Measurements from ENCODE around the gene KAZN. TPM values are rescaled to one million over a fixed set of nuclear protein-coding genes. Genes with fewer than 3 reads are reported as not detected.

Gene KAZN
- polyA plus RNA-seq, 1 donor from 2014 or later: 20.6 TPM

GRCh38 chr1:14872762-14873161 is 274.3 kb downstream of the KAZN start:
- Histone ChIP-seq H3K27me3 (ENCODE audit: insufficient read depth, low read depth, low read length) (no peaks in the 10 kb centered on the region), H3K9me3 (ENCODE audit: low read length) (no peaks in the 10 kb centered on the region), H4K20me1 (ENCODE audit: insufficient read depth) (no peaks in the 10 kb centered on the region), H3K36me3 (ENCODE audit: insufficient read depth, low read length) (no peaks in the 10 kb centered on the region), H3K4me2 (ENCODE audit: low read length) (no peak overlapping the region), H3K27ac (ENCODE audit: low read length) (no peak overlapping the region), H3K4me3 (ENCODE audit: low read length) (no peak overlapping the region), H3K9me2 (ENCODE audit: insufficient read depth, low read length) (no peaks in the 10 kb centered on the region), H3F3A (ENCODE audit: insufficient read depth, low read length, poor library complexity, severe bottlenecking) (no peaks in the 10 kb centered on the region), H2AFZ (ENCODE audit: low read depth, low read length) (no peak overlapping the region), H3K9ac (ENCODE audit: low read length) (no peak overlapping the region), H3K79me2 (replicated peaks; ENCODE audit: insufficient read depth, low read length) (no peaks in the 10 kb centered on the region)
- TF ChIP-seq MXI1 (conservative IDR thresholded peaks at IDR 0.05; ENCODE audit: poor library complexity, severe bottlenecking): no peak
- TF ChIP-seq CTCF (IDR thresholded peaks at IDR 0.05; ENCODE audit: poor library complexity, severe bottlenecking): no peak
- TF ChIP-seq POLR2AphosphoS5 (IDR thresholded peaks at IDR 0.05): no peak
- TF ChIP-seq EP300 (conservative IDR thresholded peaks at IDR 0.05; ENCODE audit: poor library complexity, severe bottlenecking): no peak
- no peak for TF ChIP-seq EZH2 (IDR thresholded peaks at IDR 0.05; ENCODE audit: borderline replicate concordance, insufficient read depth, low read length, poor library complexity, severe bottlenecking)
- TF ChIP-seq SMC3 (conservative IDR thresholded peaks at IDR 0.05; ENCODE audit: poor library complexity): no peak
- TF ChIP-seq RAD21 (conservative IDR thresholded peaks at IDR 0.05): no peak
- TF ChIP-seq, protein P1, sequence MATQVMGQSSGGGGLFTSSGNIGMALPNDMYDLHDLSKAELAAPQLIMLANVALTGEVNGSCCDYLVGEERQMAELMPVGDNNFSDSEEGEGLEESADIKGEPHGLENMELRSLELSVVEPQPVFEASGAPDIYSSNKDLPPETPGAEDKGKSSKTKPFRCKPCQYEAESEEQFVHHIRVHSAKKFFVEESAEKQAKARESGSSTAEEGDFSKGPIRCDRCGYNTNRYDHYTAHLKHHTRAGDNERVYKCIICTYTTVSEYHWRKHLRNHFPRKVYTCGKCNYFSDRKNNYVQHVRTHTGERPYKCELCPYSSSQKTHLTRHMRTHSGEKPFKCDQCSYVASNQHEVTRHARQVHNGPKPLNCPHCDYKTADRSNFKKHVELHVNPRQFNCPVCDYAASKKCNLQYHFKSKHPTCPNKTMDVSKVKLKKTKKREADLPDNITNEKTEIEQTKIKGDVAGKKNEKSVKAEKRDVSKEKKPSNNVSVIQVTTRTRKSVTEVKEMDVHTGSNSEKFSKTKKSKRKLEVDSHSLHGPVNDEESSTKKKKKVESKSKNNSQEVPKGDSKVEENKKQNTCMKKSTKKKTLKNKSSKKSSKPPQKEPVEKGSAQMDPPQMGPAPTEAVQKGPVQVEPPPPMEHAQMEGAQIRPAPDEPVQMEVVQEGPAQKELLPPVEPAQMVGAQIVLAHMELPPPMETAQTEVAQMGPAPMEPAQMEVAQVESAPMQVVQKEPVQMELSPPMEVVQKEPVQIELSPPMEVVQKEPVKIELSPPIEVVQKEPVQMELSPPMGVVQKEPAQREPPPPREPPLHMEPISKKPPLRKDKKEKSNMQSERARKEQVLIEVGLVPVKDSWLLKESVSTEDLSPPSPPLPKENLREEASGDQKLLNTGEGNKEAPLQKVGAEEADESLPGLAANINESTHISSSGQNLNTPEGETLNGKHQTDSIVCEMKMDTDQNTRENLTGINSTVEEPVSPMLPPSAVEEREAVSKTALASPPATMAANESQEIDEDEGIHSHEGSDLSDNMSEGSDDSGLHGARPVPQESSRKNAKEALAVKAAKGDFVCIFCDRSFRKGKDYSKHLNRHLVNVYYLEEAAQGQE (IDR thresholded peaks at IDR 0.05; ENCODE audit: borderline replicate concordance): no peak
- TF ChIP-seq TAF1 (IDR thresholded peaks at IDR 0.05; ENCODE audit: low read depth): no peak

DNA sequence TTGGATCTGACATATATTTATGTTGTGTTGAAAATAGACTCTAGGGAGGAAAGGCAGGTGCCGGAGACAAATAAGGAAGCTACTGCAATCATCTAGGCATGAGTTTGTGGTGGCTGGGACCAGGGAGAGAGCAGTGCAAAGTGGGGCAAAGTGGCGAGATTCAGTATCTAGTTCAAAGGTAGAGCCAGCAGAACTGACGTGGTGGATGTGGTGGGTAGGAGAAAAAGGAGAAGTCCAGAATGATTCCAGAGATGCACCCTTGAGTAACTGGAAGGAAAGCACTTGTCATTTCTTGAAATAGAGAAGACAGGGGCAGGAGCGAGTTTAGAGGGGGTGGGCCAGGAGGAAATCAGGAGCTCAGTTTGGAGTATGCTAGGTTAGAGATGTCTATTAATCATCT is 275.2 kb downstream of the KAZN start:
- Histone ChIP-seq H3K27ac (ENCODE audit: low read length) (no peak overlapping the region), H3K36me3 (ENCODE audit: insufficient read depth, low read length) (no peaks in the 10 kb centered on the region), H3F3A (ENCODE audit: insufficient read depth, low read length, poor library complexity, severe bottlenecking) (no peaks in the 10 kb centered on the region), H3K9me2 (ENCODE audit: insufficient read depth, low read length) (no peaks in the 10 kb centered on the region), H3K4me2 (ENCODE audit: low read length) (no peak overlapping the region), H4K20me1 (ENCODE audit: insufficient read depth) (no peaks in the 10 kb centered on the region), H2AFZ (ENCODE audit: low read depth, low read length) (no peak overlapping the region), H3K4me3 (ENCODE audit: low read length) (no peak overlapping the region), H3K79me2 (replicated peaks; ENCODE audit: insufficient read depth, low read length) (no peaks in the 10 kb centered on the region), H3K9ac (ENCODE audit: low read length) (no peak overlapping the region), H3K9me3 (ENCODE audit: low read length) (no peaks in the 10 kb centered on the region), H3K27me3 (ENCODE audit: insufficient read depth, low read depth, low read length) (no peaks in the 10 kb centered on the region)
- TF ChIP-seq MXI1 (conservative IDR thresholded peaks at IDR 0.05; ENCODE audit: poor library complexity, severe bottlenecking) (no peak), CTCF (IDR thresholded peaks at IDR 0.05; ENCODE audit: poor library complexity, severe bottlenecking) (no peak), SMC3 (conservative IDR thresholded peaks at IDR 0.05; ENCODE audit: poor library complexity) (no peak), EP300 (conservative IDR thresholded peaks at IDR 0.05; ENCODE audit: poor library complexity, severe bottlenecking) (no peak), POLR2AphosphoS5 (IDR thresholded peaks at IDR 0.05) (no peak), TAF1 (IDR thresholded peaks at IDR 0.05; ENCODE audit: low read depth) (no peak), RAD21 (conservative IDR thresholded peaks at IDR 0.05) (no peak), EZH2 (IDR thresholded peaks at IDR 0.05; ENCODE audit: borderline replicate concordance, insufficient read depth, low read length, poor library complexity, severe bottlenecking) (no peak)
- TF ChIP-seq, protein P1 (IDR thresholded peaks at IDR 0.05; ENCODE audit: borderline replicate concordance): no peak
